Heart right ventricle (tissue), 16 donors: ENCODE results near the gene XRCC4. TPM values are rescaled to one million over a fixed set of nuclear protein-coding genes. Genes with fewer than 3 reads are reported as not detected.

Source experiments
- ATAC-seq, 8 donors: fragments of 200-7000 bp; cut with Tn5 transposase; one replicate each; pipeline ENCODE4 v1.9.1; 2020; ENCODE audit warnings: mild to moderate bottlenecking in 8 of 8, moderate library complexity in 8 of 8, moderate number of reproducible peaks in 1 of 8
- DNase-seq, 2 donors: peaks; one replicate each; pipeline ENCODE4 v3.0.0-alpha.2; 2020
- H3K27ac ChIP-seq, 10 donors: fragments of 200-600 bp; sonication (generic) in 2 of 10; one replicate each; pipeline versions ENCODE4 v1.5.0 to v1.8.0; 2020 to 2022; ENCODE audit warnings: mild to moderate bottlenecking in 3 of 10
- H3K27me3 ChIP-seq, 7 donors: fragments of 200-600 bp; one replicate each; pipeline ENCODE4 v1.8.0; 2021 to 2022; ENCODE audit warnings: mild to moderate bottlenecking in 2 of 7
- H3K36me3 ChIP-seq, 9 donors: fragments of 200-600 bp; sonication (generic) in 1 of 9; one replicate each; pipeline versions ENCODE4 v1.5.0 to v1.8.0; 2020 to 2022; ENCODE audit warnings: mild to moderate bottlenecking in 2 of 9
- H3K4me1 ChIP-seq, 9 donors: fragments of 200-600 bp; sonication (generic) in 1 of 9; one replicate each; pipeline versions ENCODE4 v1.5.0 to v1.8.0; 2020 to 2022; ENCODE audit warnings: mild to moderate bottlenecking in 4 of 9
- H3K4me3 ChIP-seq, 10 donors: fragments of 200-600 bp; sonication (generic) in 2 of 10; one replicate each; pipeline versions ENCODE4 v1.5.0 to v1.8.0; 2020 to 2022; ENCODE audit warnings: mild to moderate bottlenecking in 7 of 10, moderate library complexity in 2 of 10
- H3K9me3 ChIP-seq, 11 donors: fragments of 200-600 bp in 10 of 11; sonication (generic) in 2 of 11; one replicate each; pipeline versions ENCODE4 v1.5.0 to v1.8.0; 2013 to 2022; ENCODE audit warnings: mild to moderate bottlenecking in 2 of 11, control low read depth in 1 of 11, moderate library complexity in 1 of 11
- CTCF ChIP-seq, 9 donors: fragments of 200-600 bp; sonication (generic) in 2 of 9; IDR thresholded peaks; one replicate each; pipeline versions ENCODE4 v1.5.0 to v1.8.0; 2021 to 2022; ENCODE audit warnings: antibody characterized with exemption in 9 of 9, mild to moderate bottlenecking in 5 of 9, moderate library complexity in 1 of 9
- WGBS, 2 donors: extraction: QIAGEN DNeasy Blood & Tissue Kit; methylation state at CpG; one replicate each; pipeline ENCODE4 v1.1.7; 2013; ENCODE audit warnings: inconsistent platforms in 1 of 2; 5-methylcytosine and 5-hydroxymethylcytosine counted together
- intact Hi-C, 10 donors: fragments of 100-400 bp; cut with DNase I; formaldehyde crosslinking; loops; one replicate each; pipeline versions ENCODE4 v1.11.1 to v1.14.2; 2022
- polyA plus RNA-seq, 2 donors: library from polyadenylated mRNA; stranded (reverse); fragments of 200-250 nt; gene quantifications; one replicate each; pipeline ENCODE4 v1.2.3, GENCODE V29; 2013
- total RNA-seq, 10 donors: library from RNA; stranded (reverse); fragmentation: NEBNext Ultra II Directional in 3 of 10; extraction: Animal tissue kit (Norgen Biotek cat#: 25700) in 3 of 10; gene quantifications; one replicate each; pipeline versions ENCODE4 v1.2.1 to v1.2.4, GENCODE V29; 2021 to 2023
- donor health status: Arrhythmogenic right ventricular cardiomyopathy.
- donor health status: ischemic (EF 13 %, LVEDD 7.1; RV severe dilation, severe dysfunction).
- donor health status: healthy with polysubstance abuse.
- donor health status: DM: no; HTN: yes; CAD: no.
- donor health status: DM: no; HTN: no; CAD: no.
- donor health status: ischemic (EF 25% LVEDD 6.9; RV normal size, moderate dysfunction).
- donor health status: ischemic (EF 25% LVEDD 5.7; RV mildly dilated, moderate dysfunction).
- donor health status: healthy.
- donor health status: DM: yes; HTN: yes; CAD: no.
- donor health status: Ischemic cardiomyopathy.
- donor health status: ischemic (EF 35%, LVEDD 5.7; RV mildly dilated, moderate dysfunction).
- donor health status: nonischemic (EF 11% LVEDD 7.7; RV severe dilation, severe dysfunction).
- donor health status: DM: yes; HTN: yes; CAD: no.
- donor health status: PGD.
- donor health status: ischemic (EF 29% LVEDD 5.4; RV normal size, mild dysfunction).
- donor health status: nonischemic (EF 23%, LVEDD 6.1; RV moderate dilation, normal function).

The XRCC4 gene
- total and polyA plus RNA-seq, 12 donors: 3.6 to 14.4 (median 6.8) TPM

- Histone ChIP-seq H3K27ac (no peak overlapping the region), H3K4me1 (peaks cover 0 to 8% (median 0%) of the 10 kb centered on the region in 9 donors), H3K9me3 (no peaks in the 10 kb centered on the region), H3K27me3 (no peaks in the 10 kb centered on the region), H3K36me3 (no peaks in the 10 kb centered on the region), H3K4me3 (no peak overlapping the region)
- DNase-seq (no peak), ATAC-seq (no peak)
- 86 to 90% methylated on average over 2 of the region's 2 CpGs for WGBS, 2 donors
- TF ChIP-seq CTCF (IDR thresholded peaks at IDR 0.05): no peak
- intact Hi-C loops: no loop called here
These were observed 92.4 kb downstream of the XRCC4 start for GRCh38 chr5:83169571-83170337.

GRCh38 chr5:83172011-83172410 is 94.7 kb downstream of the XRCC4 start:
- ATAC-seq (no peak), DNase-seq (no peak)
- Histone ChIP-seq H3K9me3 (no peaks in the 10 kb centered on the region), H3K4me1 (peaks cover 0 to 8% (median 0%) of the 10 kb centered on the region in 9 donors), H3K27ac (no peak overlapping the region), H3K36me3 (no peaks in the 10 kb centered on the region), H3K4me3 (no peak overlapping the region), H3K27me3 (no peaks in the 10 kb centered on the region)
- no peak for TF ChIP-seq CTCF (IDR thresholded peaks at IDR 0.05)
- intact Hi-C loops: no loop called here
- WGBS, 2 donors: 97 to 98% methylated on average over 1 of the region's 1 CpG

GRCh38 chr5:83172655-83173054 is 95.3 kb downstream of the XRCC4 start:
- peak in 1 of 8 donors; percentile 39 for ATAC-seq
- no peaks in the 10 kb centered on the region for H3K36me3 ChIP-seq
- DNase-seq: no peak
- H3K27ac ChIP-seq: no peak overlapping the region
- intact Hi-C loops: no loop called here
- peaks cover 0 to 8% (median 0%) of the 10 kb centered on the region in 9 donors for H3K4me1 ChIP-seq
- no peaks in the 10 kb centered on the region for H3K9me3 ChIP-seq
- TF ChIP-seq CTCF (IDR thresholded peaks at IDR 0.05): no peak
- no peaks in the 10 kb centered on the region for H3K27me3 ChIP-seq
- no peak overlapping the region for H3K4me3 ChIP-seq

GRCh38 chr5:83173826-83174225 is 96.5 kb downstream of the XRCC4 start:
- TF ChIP-seq CTCF (IDR thresholded peaks at IDR 0.05): no peak
- 98 to 99% methylated on average over 2 of the region's 2 CpGs for WGBS, 2 donors
- Histone ChIP-seq H3K27me3 (no peaks in the 10 kb centered on the region), H3K9me3 (no peaks in the 10 kb centered on the region), H3K4me3 (no peak overlapping the region), H3K4me1 (peaks cover 0 to 8% (median 0%) of the 10 kb centered on the region in 9 donors), H3K27ac (no peak overlapping the region), H3K36me3 (no peaks in the 10 kb centered on the region)
- DNase-seq: no peak
- intact Hi-C loops: no loop called here
- no peak for ATAC-seq
